Activated CD4-positive, alpha-beta T cell treated with anti-CD3 and anti-CD28 coated beads, Interleukin-2, Interleukin-6, amounts not matched to agents 100 ng/mL and 50 ng/mL, durations not matched to agents 16 hours and 8 hours (primary cell): ENCODE measurements around the gene NAA38.
"Not testable (repeated sequence)": the region's sequence is repeated elsewhere in the genome, so short reads cannot be mapped to it uniquely, and the experiment has no call there.

Source experiments
- DNase-seq: peaks from one replicate; pipeline ENCODE4 v3.0.0-alpha.2; 2020

NAA38 gene

GRCh38 chr17:7818746-7819645, 38.4 kb downstream of the NAA38 start:
- no peak for DNase-seq

- no peak for DNase-seq
Measured at GRCh38 chr17:7818026-7818425, 39.3 kb downstream of the NAA38 start.

GRCh38 chr17:7817643-7817964, 39.8 kb downstream of the NAA38 start:
- DNase-seq, result no peak

- DNase-seq, result no peak
Measured at GRCh38 chr17:7816926-7817642, 40.3 kb downstream of the NAA38 start.

GRCh38 chr17:7814969-7815368, 42.4 kb downstream of the NAA38 start:
- DNase-seq, result no peak

- no peak for DNase-seq
Measured at GRCh38 chr17:7811251-7811650, 46.1 kb downstream of the NAA38 start.

- not testable (repeated sequence) for DNase-seq
Measured at GRCh38 chr17:7809791-7810343, 47.5 kb downstream of the NAA38 start.

- no peak for DNase-seq
Measured at GRCh38 chr17:7809086-7809790, 48.1 kb downstream of the NAA38 start.

GRCh38 chr17:7807206-7807605, 50.2 kb downstream of the NAA38 start:
- DNase-seq, result no peak
